IPS-15b (cell line): Measurements from ENCODE around the gene TMED4.
"Not testable (repeated sequence)": the region's sequence is repeated elsewhere in the genome, so short reads cannot be mapped to it uniquely, and the experiment has no call there.

Experiments
- H3K27me3 ChIP-seq: one replicate; pipeline ENCODE4 v1.6.1; 2013; ENCODE audit warnings: low read length; ENCODE audit not compliant: control insufficient read depth, insufficient read depth
- H3K36me3 ChIP-seq: one replicate; pipeline ENCODE4 v1.6.1; 2013; ENCODE audit warnings: low read length; ENCODE audit not compliant: control insufficient read depth, insufficient read depth
- H3K4me1 ChIP-seq: one replicate; pipeline ENCODE4 v1.6.1; 2013; ENCODE audit warnings: mild to moderate bottlenecking, low read length; ENCODE audit not compliant: control insufficient read depth, insufficient read depth
- H3K4me3 ChIP-seq: one replicate; pipeline ENCODE4 v1.5.1; 2013; ENCODE audit warnings: low read depth, low read length
- H3K9ac ChIP-seq: one replicate; pipeline ENCODE4 v1.6.1; 2013; ENCODE audit warnings: low read depth, mild to moderate bottlenecking, low read length
- H3K9me3 ChIP-seq: one replicate; pipeline ENCODE4 v1.6.1; 2013; ENCODE audit warnings: mild to moderate bottlenecking, low read length; ENCODE audit not compliant: control insufficient read depth, insufficient read depth

TMED4 gene

DNA sequence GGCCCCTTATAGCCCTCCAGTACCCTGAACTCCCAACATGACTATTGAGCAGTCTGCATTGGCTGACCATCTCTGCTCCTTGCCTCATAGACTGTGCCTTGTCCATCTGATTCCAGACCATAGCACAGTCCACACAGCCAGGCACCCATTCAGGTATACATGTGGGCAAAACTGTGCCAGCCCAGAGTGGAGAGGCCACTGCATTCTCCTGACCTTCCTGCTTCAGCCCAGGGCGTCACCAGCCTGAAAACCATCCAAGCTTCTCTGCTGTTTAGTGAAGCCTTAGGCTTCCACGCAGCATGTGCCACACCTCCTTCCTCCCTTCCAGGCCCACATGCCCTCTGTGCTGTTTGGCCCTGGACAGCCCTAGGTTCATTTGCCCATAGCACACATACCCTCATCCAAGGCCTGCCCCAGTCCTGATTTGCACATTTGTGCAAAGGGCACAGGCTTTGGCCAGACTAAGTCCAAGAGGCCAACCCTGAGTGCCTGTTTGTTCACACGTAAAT lies 18.8 kb downstream of the TMED4 start:
- no peaks in the 10 kb centered on the region for H3K27me3 ChIP-seq
- H3K4me3 ChIP-seq: no peak overlapping the region
- H3K9me3 ChIP-seq: no peaks in the 10 kb centered on the region
- H3K9ac ChIP-seq: no peak overlapping the region
- no peaks in the 10 kb centered on the region for H3K4me1 ChIP-seq
- H3K36me3 ChIP-seq: peaks cover 34% of the 10 kb centered on the region

DNA sequence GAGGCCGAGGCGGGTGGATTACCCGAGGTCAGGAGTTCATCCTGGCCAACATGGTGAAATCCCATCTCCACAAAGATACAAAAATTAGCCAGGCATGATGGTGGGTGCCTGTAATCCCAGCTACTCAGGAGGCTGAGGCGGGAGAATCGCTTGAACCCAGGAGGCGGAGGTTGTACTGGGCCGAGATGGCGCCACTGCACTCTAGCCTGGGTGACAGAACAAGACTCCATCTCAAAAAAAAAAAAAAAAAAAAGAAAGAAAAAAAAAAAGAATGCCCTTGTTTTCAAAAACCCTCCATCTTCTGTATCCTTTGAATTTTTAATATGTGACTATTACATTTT lies 19.4 kb downstream of the TMED4 start:
- H3K9ac ChIP-seq: not testable (repeated sequence)
- peaks cover 28% of the 10 kb centered on the region for H3K36me3 ChIP-seq

DNA sequence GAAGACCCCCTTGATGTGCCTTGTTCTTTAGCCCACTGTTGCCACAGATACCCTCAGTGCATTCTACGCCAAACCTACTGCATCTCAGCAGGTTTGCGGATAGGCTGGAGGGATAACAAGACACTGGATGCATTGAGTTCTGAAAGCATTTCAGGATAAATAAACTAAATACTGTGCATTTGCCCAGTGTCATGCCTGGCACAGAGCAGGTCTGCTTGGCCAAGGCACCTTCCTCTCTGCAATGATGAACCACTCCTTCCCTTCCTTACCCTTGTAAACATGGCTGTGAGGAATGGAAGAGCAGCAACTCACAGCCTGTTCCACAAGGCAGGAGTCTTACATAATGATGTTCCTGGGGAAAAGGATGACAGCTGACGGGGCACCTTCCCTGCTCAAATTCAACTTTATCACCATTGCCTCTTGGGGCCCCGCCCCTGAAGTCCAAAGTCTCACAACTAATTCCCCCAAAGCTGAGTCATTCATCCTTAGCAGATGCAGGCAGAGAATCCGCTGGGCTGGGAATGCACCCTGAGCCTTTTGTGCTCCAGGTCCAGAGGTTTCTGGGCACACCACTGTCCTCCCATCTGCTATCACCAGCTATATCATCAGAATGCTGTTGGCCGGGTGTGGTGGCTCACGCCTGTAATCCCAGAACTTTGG lies 19.9 kb downstream of the TMED4 start:
- H3K27me3 ChIP-seq: no peaks in the 10 kb centered on the region
- no peak overlapping the region for H3K4me3 ChIP-seq
- H3K9ac ChIP-seq: no peak overlapping the region
- peaks cover 24% of the 10 kb centered on the region for H3K36me3 ChIP-seq
- H3K9me3 ChIP-seq: no peaks in the 10 kb centered on the region
- H3K4me1 ChIP-seq: no peaks in the 10 kb centered on the region

More for the DNA sequence above, 19.4 kb downstream of the TMED4 start:
- H3K9me3 ChIP-seq, H3K4me3 ChIP-seq, H3K4me1 ChIP-seq, H3K27me3 ChIP-seq: not testable (repeated sequence)

DNA sequence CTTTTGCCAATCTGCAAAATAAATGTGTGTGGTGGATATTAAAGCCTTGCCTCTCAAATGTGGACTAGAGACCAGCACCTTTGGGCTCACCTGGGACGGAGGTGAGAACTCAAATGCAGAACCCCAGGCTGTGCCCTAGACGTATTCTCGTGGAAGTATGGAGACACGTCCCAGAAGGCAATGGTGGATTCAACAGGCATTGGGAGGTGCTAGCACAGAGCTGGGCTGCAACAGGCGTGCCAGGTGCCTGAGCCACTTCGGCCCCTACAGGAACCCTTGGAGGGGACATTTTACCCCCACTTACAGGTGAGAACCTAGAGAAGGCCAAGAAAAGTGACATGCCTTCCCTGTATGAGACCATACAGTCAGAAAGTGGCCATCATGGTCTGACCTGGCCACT lies 20.6 kb downstream of the TMED4 start:
- H3K9ac ChIP-seq: no peak overlapping the region
- H3K4me3 ChIP-seq: no peak overlapping the region
- no peaks in the 10 kb centered on the region for H3K27me3 ChIP-seq
- no peaks in the 10 kb centered on the region for H3K9me3 ChIP-seq
- H3K4me1 ChIP-seq: no peaks in the 10 kb centered on the region
- peaks cover 20% of the 10 kb centered on the region for H3K36me3 ChIP-seq

DNA sequence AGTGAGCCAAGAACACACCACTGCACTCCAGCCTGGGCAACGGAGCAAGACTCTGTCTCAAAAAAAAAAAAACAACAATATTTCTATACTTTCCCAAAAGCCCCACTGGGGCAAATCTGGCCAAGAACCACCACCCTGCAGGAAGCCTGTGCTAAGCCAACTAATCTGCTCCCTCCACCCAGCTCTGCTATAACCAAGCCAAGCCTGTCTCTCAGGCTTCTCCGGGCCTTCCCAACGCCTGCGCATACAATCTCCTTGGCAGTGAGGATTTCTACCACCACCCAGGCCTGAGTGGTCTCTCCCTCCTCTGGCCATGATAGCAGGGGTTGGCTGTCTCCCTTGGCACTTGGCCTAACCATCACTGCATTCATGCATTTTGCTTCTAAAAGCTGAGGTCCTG lies 22.5 kb downstream of the TMED4 start:
- no peaks in the 10 kb centered on the region for H3K27me3 ChIP-seq
- H3K36me3 ChIP-seq: peaks cover 5% of the 10 kb centered on the region
- H3K9ac ChIP-seq: no peak overlapping the region
- H3K9me3 ChIP-seq: no peaks in the 10 kb centered on the region
- H3K4me1 ChIP-seq: no peaks in the 10 kb centered on the region
- no peak overlapping the region for H3K4me3 ChIP-seq

DNA sequence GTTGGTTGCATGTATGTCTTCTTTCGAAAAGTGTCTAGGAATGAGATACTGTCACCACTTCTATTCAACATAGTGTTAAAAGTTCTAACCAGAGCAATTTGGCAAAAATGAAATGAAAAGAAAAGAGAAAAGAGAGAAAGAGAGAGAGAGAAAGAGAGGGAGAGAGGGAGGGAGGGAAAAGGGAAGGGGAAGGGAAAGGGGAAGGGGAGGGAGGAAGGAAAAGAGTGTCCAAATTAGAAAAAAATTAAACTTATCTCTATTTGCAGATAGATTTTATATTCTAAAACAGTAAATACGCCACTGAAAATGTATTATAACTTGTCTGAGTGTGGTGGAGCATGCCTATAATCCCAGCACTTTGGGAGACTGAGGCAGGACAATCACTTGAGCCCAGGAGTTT lies 24.5 kb downstream of the TMED4 start:
- Histone ChIP-seq H3K4me3 (no peak overlapping the region), H3K9me3 (no peaks in the 10 kb centered on the region), H3K27me3 (no peaks in the 10 kb centered on the region), H3K4me1 (no peaks in the 10 kb centered on the region), H3K36me3 (no peaks in the 10 kb centered on the region), H3K9ac (no peak overlapping the region)

DNA sequence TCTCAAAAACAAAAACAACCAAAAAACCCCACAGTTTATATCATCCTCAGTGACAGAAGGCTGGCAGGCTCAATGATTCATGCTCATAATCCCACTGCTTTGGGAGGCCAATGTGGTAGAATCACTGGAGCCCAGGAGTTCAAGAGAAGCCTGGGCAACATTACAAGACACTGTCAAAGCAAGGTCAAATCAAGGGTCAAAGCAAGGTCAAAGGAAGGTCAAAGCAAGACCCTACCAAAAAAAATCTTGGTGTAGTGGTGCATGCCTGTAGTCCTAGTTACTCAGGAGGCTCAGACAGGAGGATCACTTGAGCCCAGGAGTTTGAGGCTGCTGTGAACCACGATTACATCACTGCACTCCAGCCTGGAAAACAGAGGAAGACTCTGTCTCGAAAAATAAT lies 26.7 kb downstream of the TMED4 start:
- Histone ChIP-seq H3K27me3 (no peaks in the 10 kb centered on the region), H3K9ac (no peak overlapping the region), H3K4me1 (no peaks in the 10 kb centered on the region), H3K36me3 (no peaks in the 10 kb centered on the region), H3K4me3 (no peak overlapping the region), H3K9me3 (no peaks in the 10 kb centered on the region)

DNA sequence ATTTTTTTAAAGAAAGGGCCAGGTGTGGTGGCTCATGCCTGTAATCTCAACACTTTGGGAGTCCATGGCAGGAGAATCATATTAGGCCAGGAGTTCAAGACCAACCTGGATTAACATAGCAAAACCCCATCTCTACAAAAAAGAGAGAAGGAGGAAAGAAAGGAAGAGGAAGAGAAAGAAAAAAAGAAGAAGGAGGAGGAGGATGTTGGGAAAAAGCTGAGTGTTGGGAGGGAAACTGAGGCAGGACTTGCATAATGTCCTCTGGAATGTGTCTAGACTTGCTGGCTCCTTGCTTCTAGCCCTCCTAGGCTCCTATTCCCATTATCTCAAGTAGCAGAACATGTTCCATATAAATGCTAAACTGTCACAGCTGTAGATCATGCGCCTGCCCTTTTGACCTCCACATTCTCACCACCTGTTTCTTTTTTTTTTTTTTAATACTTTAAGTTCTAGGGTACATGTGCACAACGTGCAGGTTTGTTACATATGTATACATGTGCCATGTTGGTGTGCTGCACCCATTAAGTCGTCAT lies 29.5 kb downstream of the TMED4 start:
- not testable (repeated sequence) for H3K4me3 ChIP-seq, H3K36me3 ChIP-seq, H3K27me3 ChIP-seq, H3K9ac ChIP-seq, H3K4me1 ChIP-seq, H3K9me3 ChIP-seq

DNA sequence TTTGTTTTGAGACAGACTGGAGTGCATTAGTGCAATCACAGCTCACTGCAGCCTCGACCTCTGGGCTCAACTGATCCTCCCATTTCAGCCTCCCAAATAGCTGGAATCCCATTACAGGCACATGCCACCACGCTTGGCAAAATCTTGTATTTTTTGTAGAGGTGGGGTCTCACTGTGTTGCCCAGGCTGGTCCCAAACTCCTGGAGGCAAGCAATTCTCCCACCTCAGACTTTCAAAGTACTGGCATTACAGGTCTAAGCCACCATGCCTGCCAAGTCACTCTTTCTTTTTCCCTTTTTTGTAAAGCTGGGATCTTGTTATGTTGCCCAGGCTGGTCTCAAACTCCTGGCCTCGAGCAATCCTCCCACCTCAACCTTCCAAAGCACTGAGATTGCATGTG lies 32.6 kb downstream of the TMED4 start:
- Histone ChIP-seq H3K4me1 (peaks cover 2% of the 10 kb centered on the region), H3K36me3 (no peaks in the 10 kb centered on the region), H3K9me3 (no peaks in the 10 kb centered on the region), H3K4me3 (no peak overlapping the region), H3K9ac (no peak overlapping the region), H3K27me3 (no peaks in the 10 kb centered on the region)

DNA sequence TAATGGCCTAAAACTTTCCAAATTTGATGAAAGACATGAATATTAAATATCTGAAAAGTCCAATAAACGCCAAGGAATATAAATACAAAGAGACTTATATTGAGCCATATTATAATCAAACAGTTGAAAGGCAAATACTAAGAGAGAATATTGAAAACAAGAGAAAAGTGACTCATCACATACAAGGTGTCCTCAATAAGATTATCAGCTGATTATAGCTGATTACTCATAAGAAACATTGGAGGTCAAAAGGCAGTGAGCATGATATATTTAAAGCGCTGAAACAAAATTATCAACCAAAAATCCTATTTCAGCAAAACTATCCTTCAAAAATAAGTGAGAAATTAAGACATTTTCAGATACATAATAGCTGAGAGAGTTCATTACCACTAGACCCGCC lies 33.1 kb downstream of the TMED4 start:
- Histone ChIP-seq H3K36me3 (no peaks in the 10 kb centered on the region), H3K9ac (no peak overlapping the region), H3K4me3 (no peak overlapping the region), H3K9me3 (no peaks in the 10 kb centered on the region), H3K4me1 (peaks cover 2% of the 10 kb centered on the region), H3K27me3 (no peaks in the 10 kb centered on the region)

DNA sequence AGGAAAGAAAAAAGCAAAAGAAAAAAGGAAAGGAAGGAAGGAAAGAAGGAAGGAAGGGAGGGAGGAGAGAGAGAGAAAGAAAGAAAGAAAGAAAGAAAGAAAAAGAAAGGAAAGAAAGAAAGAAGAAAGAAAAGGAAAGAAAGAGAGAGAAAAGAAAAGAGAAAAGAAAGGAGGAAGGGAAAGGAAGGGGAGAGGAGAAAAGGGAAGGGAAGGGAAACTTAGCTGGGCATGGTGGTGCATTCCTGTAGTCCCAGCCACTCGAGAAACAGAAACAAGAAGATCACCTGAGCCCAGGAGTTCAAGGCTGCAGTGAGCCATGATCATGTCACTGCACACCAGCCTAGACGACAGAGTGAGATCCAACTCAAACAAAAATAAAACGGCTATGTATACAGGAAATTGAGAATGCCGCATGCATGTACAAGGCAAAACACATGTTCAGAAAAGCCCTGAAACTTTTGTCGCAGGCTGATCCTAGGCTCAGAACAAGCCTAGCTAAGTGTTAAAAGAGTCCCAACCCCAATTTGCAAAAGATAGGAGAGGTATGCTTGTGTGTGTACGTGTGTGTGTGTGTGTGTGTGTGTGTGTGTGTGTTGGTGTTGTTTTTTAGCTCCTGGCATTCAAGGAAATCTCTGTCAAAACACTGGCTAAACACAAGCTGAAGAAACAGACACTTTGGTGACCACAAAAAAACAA lies 34.3 kb downstream of the TMED4 start:
- Histone ChIP-seq H3K4me3 (no peak overlapping the region), H3K27me3 (no peaks in the 10 kb centered on the region), H3K36me3 (no peaks in the 10 kb centered on the region), H3K4me1 (peaks cover 2% of the 10 kb centered on the region), H3K9ac (no peak overlapping the region), H3K9me3 (no peaks in the 10 kb centered on the region)
